Measurements from ENCODE around the gene DNASE2B. TPM values are rescaled to one million over a fixed set of nuclear protein-coding genes. Genes with fewer than 3 reads are reported as not detected.

The DNASE2B gene
- total and polyA plus RNA-seq, 3 donors from 2014 or later: 0.25 to 1.3 (median 0.31) TPM

- Histone ChIP-seq H3K36me3 (ENCODE audit: low read depth, missing control alignments) (no peaks in the 10 kb centered on the region), H3K4me3 (no peak overlapping the region), H3K27ac (no peak overlapping the region), H3K9me3 (no peaks in the 10 kb centered on the region), H3K4me1 (no peaks in the 10 kb centered on the region), H3K27me3 (no peaks in the 10 kb centered on the region)
- TF ChIP-seq CTCF (IDR thresholded peaks at IDR 0.05) (no peak), POLR2A (IDR thresholded peaks at IDR 0.05) (no peak)
- intact Hi-C loops (cut with DNase I; ENCODE audit: low total_unique reads): loop anchor here (10.0 kb wide), 1 partner anchor 328 kb away; no protein-coding TSS in a partner anchor
- 91 to 94% methylated on average over 2 of the region's 2 CpGs for WGBS, 2 donors
- DNase-seq: no peak
Observed at GRCh38 chr1:84426376-84426775, 28.1 kb downstream of the DNASE2B start.

- Histone ChIP-seq H3K36me3 (ENCODE audit: low read depth, missing control alignments) (no peaks in the 10 kb centered on the region), H3K4me3 (no peak overlapping the region), H3K27ac (no peak overlapping the region), H3K4me1 (no peaks in the 10 kb centered on the region), H3K9me3 (no peaks in the 10 kb centered on the region), H3K27me3 (no peaks in the 10 kb centered on the region)
- 89 to 94% methylated on average over 6 of the region's 6 CpGs for WGBS, 2 donors
- intact Hi-C loops (cut with DNase I; ENCODE audit: low total_unique reads): loop anchor here (10.0 kb wide), 1 partner anchor 327 kb away; no protein-coding TSS in a partner anchor
- TF ChIP-seq CTCF (IDR thresholded peaks at IDR 0.05): no peak
- no peak for TF ChIP-seq POLR2A (IDR thresholded peaks at IDR 0.05)
- no peak for DNase-seq
Observed at GRCh38 chr1:84427250-84428188, 29.2 kb downstream of the DNASE2B start.

GRCh38 chr1:84428235-84428634 is 30.0 kb downstream of the DNASE2B start:
- Histone ChIP-seq H3K27ac (no peak overlapping the region), H3K4me3 (no peak overlapping the region), H3K36me3 (ENCODE audit: low read depth, missing control alignments) (no peaks in the 10 kb centered on the region), H3K4me1 (no peaks in the 10 kb centered on the region), H3K27me3 (no peaks in the 10 kb centered on the region), H3K9me3 (no peaks in the 10 kb centered on the region)
- 91 to 92% methylated on average over 5 of the region's 5 CpGs for WGBS, 2 donors
- TF ChIP-seq CTCF (IDR thresholded peaks at IDR 0.05): no peak
- DNase-seq: no peak
- intact Hi-C loops (cut with DNase I; ENCODE audit: low total_unique reads): loop anchor here (10.0 kb wide), 1 partner anchor 327 kb away; no protein-coding TSS in a partner anchor

DNA sequence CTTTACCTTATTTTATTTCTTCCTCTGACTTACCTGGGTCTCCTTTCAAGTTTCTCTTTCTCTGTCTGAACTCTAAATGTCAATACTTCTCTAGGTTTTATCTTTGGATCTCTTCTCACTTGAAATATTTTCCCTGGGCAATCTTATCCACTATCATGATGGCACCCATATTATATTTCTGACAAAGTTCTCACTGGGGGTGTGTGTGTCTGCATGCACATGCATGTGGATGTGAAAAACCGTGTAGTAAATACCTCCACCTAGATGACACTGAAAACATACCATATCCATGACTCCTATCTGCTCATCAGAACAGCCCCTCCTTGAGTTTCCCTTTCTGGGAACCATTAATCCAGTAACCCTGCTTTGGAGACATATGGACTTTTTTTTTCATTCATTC is 30.9 kb downstream of the DNASE2B start:
- WGBS, 2 donors: 89 to 100% methylated on average over 1 of the region's 1 CpG
- Histone ChIP-seq H3K36me3 (ENCODE audit: low read depth, missing control alignments) (no peaks in the 10 kb centered on the region), H3K9me3 (no peaks in the 10 kb centered on the region), H3K4me3 (no peak overlapping the region), H3K4me1 (no peaks in the 10 kb centered on the region), H3K27me3 (no peaks in the 10 kb centered on the region), H3K27ac (no peak overlapping the region)
- intact Hi-C loops (cut with DNase I; ENCODE audit: low total_unique reads): loop anchor here (10.0 kb wide), 1 partner anchor 326 kb away; no protein-coding TSS in a partner anchor
- DNase-seq: no peak
- TF ChIP-seq POLR2A (IDR thresholded peaks at IDR 0.05): no peak

DNA sequence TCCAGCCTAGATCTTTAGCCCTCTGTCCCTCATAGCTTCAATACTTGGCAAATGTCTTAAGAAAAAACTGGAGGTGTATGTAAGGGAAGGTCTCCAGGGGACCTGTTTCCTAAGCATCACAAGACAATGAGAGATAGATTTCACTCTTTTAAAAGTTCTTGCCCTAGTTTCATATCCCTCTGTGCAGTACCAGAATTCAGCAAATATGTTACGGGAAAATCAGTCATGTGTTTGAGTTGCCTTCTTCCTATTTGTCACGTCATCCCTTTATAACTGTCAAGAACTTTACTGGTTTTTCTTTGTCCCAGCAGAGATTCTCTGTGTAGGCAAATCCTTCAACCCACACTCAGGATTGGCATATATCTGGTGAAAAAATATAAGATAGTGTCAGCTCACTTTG is 32.3 kb downstream of the DNASE2B start:
- Histone ChIP-seq H3K36me3 (ENCODE audit: low read depth, missing control alignments) (no peaks in the 10 kb centered on the region), H3K27ac (no peak overlapping the region), H3K9me3 (no peaks in the 10 kb centered on the region)

More for the DNA sequence above, 32.3 kb downstream of the DNASE2B start:
- 67 to 89% methylated on average over 2 of the region's 2 CpGs for WGBS, 2 donors
- DNase-seq: no peak
- intact Hi-C loops (cut with DNase I; ENCODE audit: low total_unique reads): no loop called here
- Histone ChIP-seq H3K4me1 (no peaks in the 10 kb centered on the region), H3K4me3 (no peak overlapping the region), H3K27me3 (no peaks in the 10 kb centered on the region)
- TF ChIP-seq POLR2A (IDR thresholded peaks at IDR 0.05): no peak
- TF ChIP-seq CTCF (IDR thresholded peaks at IDR 0.05): no peak
